ENCODE data around the gene E2F2.
A peak's percentile ranks its signal among the peaks of the same experiment; 100 is the strongest.

Gene E2F2

DNA sequence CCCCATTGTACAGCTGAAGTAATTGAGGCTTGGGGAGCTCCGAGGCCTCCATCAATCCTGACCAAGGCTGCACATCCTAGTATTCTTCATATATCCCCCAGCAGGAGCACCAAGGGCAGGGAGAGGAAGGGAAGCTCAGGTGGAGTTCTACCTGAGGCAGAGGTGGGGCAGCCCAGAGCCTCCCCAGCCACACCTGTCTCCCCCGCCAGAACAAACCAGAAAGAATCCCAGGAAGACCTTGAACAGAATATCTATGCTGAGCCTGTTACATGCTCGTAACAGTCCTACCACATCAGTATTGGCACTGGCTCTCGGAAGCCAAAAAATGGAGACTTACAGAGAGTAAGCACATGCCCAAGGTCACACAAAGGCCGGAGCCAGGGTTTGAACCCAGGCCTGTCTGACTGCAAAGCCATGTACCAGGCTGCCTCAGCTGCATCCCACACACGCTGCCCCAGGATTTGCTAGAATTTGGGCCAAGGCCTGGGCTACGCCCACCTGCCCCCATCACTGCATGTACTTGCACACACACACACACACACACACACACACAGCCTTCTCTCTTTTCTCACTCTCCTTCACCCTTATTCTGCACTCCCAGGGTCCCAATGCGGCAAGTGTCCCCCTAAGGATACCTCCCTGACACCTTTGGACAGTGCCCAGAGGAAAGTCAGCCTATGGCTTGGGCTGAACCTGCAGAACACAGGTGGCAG lies 4.5 kb downstream of the E2F2 start:
- TF ChIP-seq CTCF (conservative IDR thresholded peaks at IDR 0.05; ENCODE audit: low read length) = no peak
- no peak overlapping the region for H3K4me3 ChIP-seq (ENCODE audit: low read length)
- DNase-seq (ENCODE audit: low read depth) = no peak

DNA sequence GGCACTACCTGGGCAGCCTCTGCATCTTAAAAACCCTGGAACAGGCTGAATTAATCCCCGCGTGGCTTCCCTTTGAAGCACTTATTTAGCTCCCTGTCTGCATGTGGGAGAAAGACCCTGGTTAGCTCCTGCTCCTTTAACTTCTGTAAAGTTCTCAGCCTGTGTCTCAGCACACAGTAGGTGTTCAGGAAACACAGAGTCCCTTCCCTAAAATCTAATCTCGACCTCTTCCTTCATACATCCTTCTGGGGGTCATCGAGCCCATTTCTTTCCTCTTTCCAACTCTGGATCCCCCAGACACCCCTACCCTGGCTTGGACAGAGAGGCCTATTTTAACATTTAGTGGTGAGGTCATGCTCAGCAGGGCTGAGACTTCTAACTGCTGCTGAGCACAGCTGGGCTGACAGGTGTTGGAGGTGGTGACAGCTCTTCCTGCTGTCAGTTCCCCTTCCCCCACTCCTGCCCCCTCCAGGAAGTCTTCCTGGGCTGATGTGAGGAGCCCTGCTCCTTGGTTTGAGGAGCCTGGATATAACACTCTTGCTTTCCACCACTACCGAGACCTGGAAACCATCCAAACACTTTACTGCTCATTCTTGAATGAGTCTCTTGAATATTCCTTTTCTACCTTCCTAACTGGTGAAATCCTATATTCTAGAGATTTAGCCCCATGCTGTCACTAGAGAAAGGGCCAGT lies 5.3 kb downstream of the E2F2 start:
- H3K4me3 ChIP-seq (ENCODE audit: low read length) = no peak overlapping the region
- TF ChIP-seq CTCF (conservative IDR thresholded peaks at IDR 0.05; ENCODE audit: low read length) = no peak
- no peak for DNase-seq (ENCODE audit: low read depth)

DNA sequence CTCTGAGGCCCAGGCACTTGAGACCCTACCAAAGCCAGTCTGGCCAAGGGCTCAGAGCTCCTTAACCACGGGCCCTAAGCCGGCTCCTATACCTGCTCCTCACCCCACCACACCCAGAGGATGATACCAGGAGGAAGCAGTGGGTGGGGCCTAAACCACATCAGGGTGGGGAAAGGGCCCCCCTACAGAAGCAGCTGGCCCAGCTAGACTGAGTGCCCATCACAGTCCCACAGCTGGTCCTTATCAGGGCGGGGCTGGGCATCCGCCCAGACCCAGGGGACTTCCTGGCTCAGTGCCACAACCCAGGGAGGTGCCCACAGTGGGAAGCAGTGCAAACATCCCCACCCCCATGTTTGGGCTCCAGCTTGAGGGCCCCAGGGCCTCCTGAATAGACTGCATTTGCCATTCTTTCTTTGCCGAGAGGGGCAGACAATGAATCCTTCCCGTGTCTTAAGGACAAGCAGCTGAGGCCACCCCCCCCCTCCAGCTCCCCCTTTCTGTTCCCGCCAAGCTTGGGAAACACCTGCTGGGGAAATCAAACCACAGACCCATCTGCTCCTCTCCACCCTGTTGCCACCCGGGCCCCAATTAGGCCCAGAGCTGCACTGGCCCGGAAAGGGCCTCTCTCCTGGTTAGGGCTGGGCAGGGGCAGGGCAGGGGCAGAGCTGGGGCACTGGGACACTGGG lies 6.2 kb downstream of the E2F2 start:
- H3K4me3 ChIP-seq (ENCODE audit: low read length) = no peak overlapping the region
- no peak for TF ChIP-seq CTCF (conservative IDR thresholded peaks at IDR 0.05; ENCODE audit: low read length)
- DNase-seq (ENCODE audit: low read depth) = no peak

DNA sequence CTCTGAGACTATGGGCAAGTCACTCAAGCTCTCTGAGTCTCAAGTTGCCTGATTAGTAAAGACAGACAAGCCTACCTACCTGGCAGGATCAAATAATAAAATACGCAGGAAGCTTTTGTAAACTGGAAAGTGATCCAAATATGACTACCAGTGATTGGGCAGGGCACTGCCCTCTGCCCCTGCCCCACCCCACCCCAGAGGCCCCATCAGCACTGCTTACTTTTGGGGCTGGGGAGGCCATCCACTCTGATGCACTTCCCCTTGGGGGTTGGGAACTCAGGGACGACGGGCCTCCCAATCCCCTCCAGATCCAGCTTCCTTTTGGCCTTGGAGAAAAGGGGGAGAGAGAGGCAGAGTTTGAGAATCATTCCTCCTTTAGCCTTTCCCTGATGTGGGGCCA lies 6.9 kb downstream of the E2F2 start:
- no peak for DNase-seq (ENCODE audit: low read depth)
- H3K4me3 ChIP-seq (ENCODE audit: low read length) = no peak overlapping the region
- TF ChIP-seq CTCF (conservative IDR thresholded peaks at IDR 0.05; ENCODE audit: low read length) = no peak

GRCh38 chr1:23522244-23522982 lies 8.6 kb downstream of the E2F2 start:
- no peak for TF ChIP-seq CTCF (conservative IDR thresholded peaks at IDR 0.05; ENCODE audit: low read length)
- H3K4me3 ChIP-seq (ENCODE audit: low read length) = no peak overlapping the region
- DNase-seq (ENCODE audit: low read depth) = peak; percentile 37

DNA sequence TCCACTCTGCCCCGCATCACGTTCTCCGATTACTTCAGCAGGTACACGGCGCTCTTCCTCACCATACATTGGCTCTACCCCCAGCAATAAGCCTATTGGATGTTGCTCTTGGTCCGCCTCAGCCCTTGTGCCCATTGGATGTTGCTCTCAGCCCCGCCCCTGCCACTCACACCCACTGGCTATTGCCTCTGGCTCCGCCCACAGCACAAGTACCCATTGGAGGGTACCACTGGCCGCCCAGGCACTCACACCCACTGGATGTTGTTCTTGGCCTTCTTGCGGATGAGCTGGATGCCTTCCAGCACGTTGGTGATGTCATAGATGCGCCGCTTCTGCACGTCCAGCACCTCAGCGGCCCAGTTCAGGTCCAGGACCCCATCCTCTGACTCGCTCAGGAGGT lies 9.4 kb downstream of the E2F2 start:
- H3K4me3 ChIP-seq (ENCODE audit: low read length) = no peak overlapping the region
- no peak for TF ChIP-seq CTCF (conservative IDR thresholded peaks at IDR 0.05; ENCODE audit: low read length)
- DNase-seq (ENCODE audit: low read depth) = no peak
